OCI-LY3 (cell line): ENCODE results near the gene ANKFN1.

Experiments
- EZH2phosphoT487 ChIP-seq: fragments of 200-600 bp; shearing (Covaris generic); IDR thresholded peaks from 2 replicates; pipeline ENCODE4 v1.6.1; 2018; ENCODE audit warnings: antibody characterized with exemption, mixed run types, low read depth
- TF ChIP-seq, protein P1 (sequence below): fragments of 200-600, 300-600 bp; sonication (generic); IDR thresholded peaks from 2 replicates; pipeline ENCODE4 v1.5.1; 2014; ENCODE audit warnings: antibody characterized with exemption, low read length, low read depth

DNA sequence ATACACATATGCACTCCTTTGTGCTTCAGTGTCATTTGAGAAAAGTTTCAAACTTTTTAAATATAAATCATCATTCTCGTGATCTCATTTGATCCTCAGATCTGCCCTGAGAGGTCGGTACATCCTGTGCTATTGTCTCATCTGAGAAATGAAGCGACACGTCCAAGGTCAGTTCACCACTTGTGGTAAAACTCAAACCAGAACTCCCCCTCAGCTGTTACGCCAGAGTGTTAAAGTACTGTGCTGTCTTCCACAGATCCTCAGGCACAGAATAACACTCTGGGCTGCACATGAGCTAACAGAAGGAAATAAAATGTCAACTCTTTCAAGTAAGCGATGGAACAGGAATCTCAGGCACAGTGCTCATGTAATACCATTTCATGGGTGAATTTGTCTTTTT is 31.4 kb downstream of the ANKFN1 start:
- TF ChIP-seq, protein P1, sequence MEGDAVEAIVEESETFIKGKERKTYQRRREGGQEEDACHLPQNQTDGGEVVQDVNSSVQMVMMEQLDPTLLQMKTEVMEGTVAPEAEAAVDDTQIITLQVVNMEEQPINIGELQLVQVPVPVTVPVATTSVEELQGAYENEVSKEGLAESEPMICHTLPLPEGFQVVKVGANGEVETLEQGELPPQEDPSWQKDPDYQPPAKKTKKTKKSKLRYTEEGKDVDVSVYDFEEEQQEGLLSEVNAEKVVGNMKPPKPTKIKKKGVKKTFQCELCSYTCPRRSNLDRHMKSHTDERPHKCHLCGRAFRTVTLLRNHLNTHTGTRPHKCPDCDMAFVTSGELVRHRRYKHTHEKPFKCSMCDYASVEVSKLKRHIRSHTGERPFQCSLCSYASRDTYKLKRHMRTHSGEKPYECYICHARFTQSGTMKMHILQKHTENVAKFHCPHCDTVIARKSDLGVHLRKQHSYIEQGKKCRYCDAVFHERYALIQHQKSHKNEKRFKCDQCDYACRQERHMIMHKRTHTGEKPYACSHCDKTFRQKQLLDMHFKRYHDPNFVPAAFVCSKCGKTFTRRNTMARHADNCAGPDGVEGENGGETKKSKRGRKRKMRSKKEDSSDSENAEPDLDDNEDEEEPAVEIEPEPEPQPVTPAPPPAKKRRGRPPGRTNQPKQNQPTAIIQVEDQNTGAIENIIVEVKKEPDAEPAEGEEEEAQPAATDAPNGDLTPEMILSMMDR = no peak
- no peak for TF ChIP-seq EZH2phosphoT487
